Mammary epithelial cell (primary cell): ENCODE measurements around the gene RHOBTB3.

Experiments
- CTCF ChIP-seq, 2 donors: IDR thresholded peaks in 1 of 2; conservative IDR thresholded peaks in 1 of 2; 2 replicates each; pipeline ENCODE4 v1.5.1; 2011 to 2012; ENCODE audit warnings: inconsistent platforms in 2 of 2, low read length in 2 of 2, mild to moderate bottlenecking in 2 of 2, control low read depth in 1 of 2, low read depth in 1 of 2; ENCODE audit not compliant: insufficient read depth in 1 of 2; ENCODE audit errors: extremely low read depth in 1 of 2
- EZH2 ChIP-seq: IDR thresholded peaks from 2 replicates; pipeline ENCODE4 v1.6.1; 2012; ENCODE audit warnings: low read length, inconsistent platforms, borderline replicate concordance

DNA sequence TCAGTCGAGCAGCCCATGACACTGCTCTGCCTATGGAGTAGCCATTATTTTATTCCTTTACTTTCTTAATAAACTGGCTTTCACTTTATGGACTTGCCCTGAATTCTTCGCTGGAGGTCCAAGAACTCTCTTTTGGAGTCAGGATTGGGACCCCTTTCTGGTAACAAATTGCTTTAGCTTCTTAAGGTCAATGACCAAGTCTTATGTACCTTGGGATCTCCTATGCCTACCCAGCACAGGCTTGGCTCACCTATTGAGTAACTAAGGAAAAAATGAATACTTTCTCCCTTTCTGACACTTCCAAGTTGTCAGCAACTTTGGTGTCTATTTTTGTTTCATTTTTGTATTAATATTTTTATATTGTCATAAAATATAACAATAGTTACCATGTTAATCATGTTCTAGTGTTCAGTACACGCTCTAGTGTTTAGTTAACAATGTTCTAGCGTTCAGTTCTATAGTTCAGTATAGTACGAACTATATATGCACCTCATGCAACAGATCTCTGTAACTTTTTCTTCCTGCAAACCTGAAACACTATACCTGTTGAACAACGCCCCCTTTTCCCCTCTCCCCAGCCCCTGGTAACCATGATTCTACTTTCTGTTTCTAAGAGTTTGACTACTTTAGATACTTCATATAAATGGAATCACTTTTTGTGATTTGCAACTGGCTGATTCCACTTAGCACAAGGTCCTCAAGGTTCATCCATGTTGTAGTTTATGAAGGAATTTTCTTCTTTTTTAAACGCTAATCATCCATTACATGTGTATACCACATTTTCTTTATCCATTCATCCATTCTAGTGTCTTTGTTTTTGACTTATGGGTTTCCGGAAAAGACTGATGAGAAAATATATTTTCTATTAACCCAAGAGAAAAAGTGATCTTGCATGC, 1.8 kb upstream of the RHOBTB3 start:
- TF ChIP-seq CTCF (conservative IDR thresholded peaks at IDR 0.05 in 1 of 2, IDR thresholded peaks at IDR 0.05 in 1 of 2; ENCODE audit: extremely low read depth in 1 of 2, insufficient read depth in 1 of 2, low read depth in 1 of 2, low read length in 2 of 2) (no peak), EZH2 (no peak)
